Activated CD4-positive, alpha-beta T cell treated with anti-CD3 and anti-CD28 coated beads, Interleukin-2, amount 50 U/mL, for 16 hours (primary cell): ENCODE measurements around the gene SLC4A1.
A peak's percentile ranks its signal among the peaks of the same experiment; 100 is the strongest.

Experiments used
- DNase-seq: peaks from one replicate; pipeline ENCODE4 v3.0.0-alpha.2; 2020

Gene SLC4A1

GRCh38 chr17:44203731-44204440, 64.0 kb downstream of the SLC4A1 start:
- peak; percentile 77 for DNase-seq

- DNase-seq: no peak
Observed at GRCh38 chr17:44202756-44203155, 65.2 kb downstream of the SLC4A1 start.

- DNase-seq: no peak
Observed at GRCh38 chr17:44200478-44201155, 67.3 kb downstream of the SLC4A1 start.

- peak; percentile 99 for DNase-seq
Observed at GRCh38 chr17:44199553-44200477, 68.1 kb downstream of the SLC4A1 start, which contains the start of gene ATXN7L3. ATXN7L3 (minus strand) TSS chr17:44199884; CDS start chr17:44198070, 1,814 bp downstream.

GRCh38 chr17:44198721-44199552, 69.0 kb downstream of the SLC4A1 start:
- peak; percentile 59 for DNase-seq
